ENCODE data around the gene HAAO.
A peak's percentile ranks its signal among the peaks of the same experiment; 100 is the strongest.

Gene HAAO

DNA sequence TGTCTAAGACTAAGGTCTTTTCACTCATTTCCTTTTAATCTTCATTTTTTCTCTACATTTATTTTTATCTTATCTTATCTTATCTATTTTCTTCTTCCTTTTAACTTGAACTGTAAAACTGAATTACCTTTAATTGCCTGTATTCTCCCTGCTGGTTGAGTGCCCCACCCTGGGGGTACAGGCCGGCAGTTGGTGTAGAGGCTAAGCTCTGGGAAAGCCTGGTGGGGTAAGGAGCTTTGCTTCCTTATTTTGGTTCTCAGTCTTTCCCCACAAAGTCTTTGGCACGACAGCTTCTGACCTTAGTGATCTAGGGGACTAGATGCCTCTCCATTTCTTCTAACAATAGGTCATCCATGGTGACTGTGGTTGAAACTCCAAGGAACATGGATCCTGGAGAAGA lies 26.8 kb upstream of the HAAO start:
- TF ChIP-seq CTCF (IDR thresholded peaks at IDR 0.05; ENCODE audit: insufficient read depth, low read length) (no peak), POLR2AphosphoS5 (IDR thresholded peaks at IDR 0.05; ENCODE audit: low read depth) (no peak), SPI1 (IDR thresholded peaks at IDR 0.05; ENCODE audit: borderline replicate concordance, low read depth) (no peak), GABPA (IDR thresholded peaks at IDR 0.05; ENCODE audit: low read depth) (no peak)
- TF ChIP-seq, protein P1, sequence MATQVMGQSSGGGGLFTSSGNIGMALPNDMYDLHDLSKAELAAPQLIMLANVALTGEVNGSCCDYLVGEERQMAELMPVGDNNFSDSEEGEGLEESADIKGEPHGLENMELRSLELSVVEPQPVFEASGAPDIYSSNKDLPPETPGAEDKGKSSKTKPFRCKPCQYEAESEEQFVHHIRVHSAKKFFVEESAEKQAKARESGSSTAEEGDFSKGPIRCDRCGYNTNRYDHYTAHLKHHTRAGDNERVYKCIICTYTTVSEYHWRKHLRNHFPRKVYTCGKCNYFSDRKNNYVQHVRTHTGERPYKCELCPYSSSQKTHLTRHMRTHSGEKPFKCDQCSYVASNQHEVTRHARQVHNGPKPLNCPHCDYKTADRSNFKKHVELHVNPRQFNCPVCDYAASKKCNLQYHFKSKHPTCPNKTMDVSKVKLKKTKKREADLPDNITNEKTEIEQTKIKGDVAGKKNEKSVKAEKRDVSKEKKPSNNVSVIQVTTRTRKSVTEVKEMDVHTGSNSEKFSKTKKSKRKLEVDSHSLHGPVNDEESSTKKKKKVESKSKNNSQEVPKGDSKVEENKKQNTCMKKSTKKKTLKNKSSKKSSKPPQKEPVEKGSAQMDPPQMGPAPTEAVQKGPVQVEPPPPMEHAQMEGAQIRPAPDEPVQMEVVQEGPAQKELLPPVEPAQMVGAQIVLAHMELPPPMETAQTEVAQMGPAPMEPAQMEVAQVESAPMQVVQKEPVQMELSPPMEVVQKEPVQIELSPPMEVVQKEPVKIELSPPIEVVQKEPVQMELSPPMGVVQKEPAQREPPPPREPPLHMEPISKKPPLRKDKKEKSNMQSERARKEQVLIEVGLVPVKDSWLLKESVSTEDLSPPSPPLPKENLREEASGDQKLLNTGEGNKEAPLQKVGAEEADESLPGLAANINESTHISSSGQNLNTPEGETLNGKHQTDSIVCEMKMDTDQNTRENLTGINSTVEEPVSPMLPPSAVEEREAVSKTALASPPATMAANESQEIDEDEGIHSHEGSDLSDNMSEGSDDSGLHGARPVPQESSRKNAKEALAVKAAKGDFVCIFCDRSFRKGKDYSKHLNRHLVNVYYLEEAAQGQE (IDR thresholded peaks at IDR 0.05; ENCODE audit: insufficient replicate concordance, low read depth): no peak
- H3K27me3 ChIP-seq (ENCODE audit: insufficient read depth, poor library complexity, severe bottlenecking): no peaks in the 10 kb centered on the region
- peak in 1 of 2 experiments; percentile 74 for DNase-seq (ENCODE audit: low read depth in 1 of 2, low spot score in 1 of 2)

DNA sequence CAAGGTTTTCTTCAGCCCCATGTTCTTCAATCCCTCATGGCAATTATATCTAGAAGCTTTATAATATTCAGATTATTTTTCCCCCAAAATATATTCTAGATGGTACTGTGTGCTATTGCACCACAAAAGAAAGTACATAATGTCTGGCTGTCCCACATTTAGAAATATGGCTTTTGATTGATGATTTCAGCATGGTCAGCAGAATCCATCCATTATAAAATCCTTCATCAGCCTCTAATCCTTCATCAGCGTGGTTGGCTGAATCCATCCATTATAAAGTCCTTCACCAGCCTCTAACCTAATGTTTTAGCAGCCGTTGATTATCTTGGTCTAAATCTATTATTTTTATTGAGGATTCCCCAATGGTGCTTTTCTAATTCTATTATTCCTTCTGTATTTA lies 23.3 kb upstream of the HAAO start:
- no peaks in the 10 kb centered on the region for H3K27me3 ChIP-seq (ENCODE audit: insufficient read depth, poor library complexity, severe bottlenecking)
- H3K27ac ChIP-seq (replicated peaks): no peak overlapping the region
- no peak for DNase-seq (ENCODE audit: low read depth in 1 of 2, low spot score in 1 of 2)
- TF ChIP-seq SPI1 (IDR thresholded peaks at IDR 0.05; ENCODE audit: borderline replicate concordance, low read depth) (no peak), POLR2AphosphoS5 (IDR thresholded peaks at IDR 0.05; ENCODE audit: low read depth) (no peak), CTCF (IDR thresholded peaks at IDR 0.05; ENCODE audit: insufficient read depth, low read length) (no peak), GABPA (IDR thresholded peaks at IDR 0.05; ENCODE audit: low read depth) (no peak)
- TF ChIP-seq, protein P1 (IDR thresholded peaks at IDR 0.05; ENCODE audit: insufficient replicate concordance, low read depth): no peak
- no peak overlapping the region for H3K4me3 ChIP-seq (replicated peaks; ENCODE audit: insufficient read depth, low read length)

More for the DNA sequence above, 26.8 kb upstream of the HAAO start:
- H3K4me3 ChIP-seq (replicated peaks; ENCODE audit: insufficient read depth, low read length): no peak overlapping the region
- peak overlapping the region; percentile 8 for H3K27ac ChIP-seq (replicated peaks)

DNA sequence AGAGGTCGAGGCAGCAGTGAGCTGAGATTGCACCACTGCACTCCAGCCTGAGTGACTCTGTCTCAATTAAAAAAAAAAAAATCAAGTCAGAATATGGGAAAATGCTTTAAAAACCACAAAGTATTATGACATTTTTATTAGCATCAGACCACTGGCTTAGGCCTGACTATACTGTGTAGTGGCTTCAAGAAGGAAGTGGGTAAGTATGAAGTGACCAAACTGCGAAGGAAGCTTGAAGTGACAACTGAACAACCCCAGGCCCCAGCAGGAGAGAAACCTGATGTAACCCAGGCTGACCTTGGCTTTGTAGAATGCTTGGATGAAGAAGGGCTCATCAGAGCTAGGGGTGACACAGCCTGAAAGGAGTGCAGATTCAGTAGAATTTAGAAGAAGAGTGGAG lies 21.4 kb upstream of the HAAO start:
- peak in 1 of 2 experiments; percentile 35 for DNase-seq (ENCODE audit: low read depth in 1 of 2, low spot score in 1 of 2)
- TF ChIP-seq SPI1 (IDR thresholded peaks at IDR 0.05; ENCODE audit: borderline replicate concordance, low read depth) (peak; percentile 3; the same call in 1 of the 2 replicates), GABPA (IDR thresholded peaks at IDR 0.05; ENCODE audit: low read depth) (no peak)
- Histone ChIP-seq H3K27ac (replicated peaks) (no peak overlapping the region), H3K27me3 (ENCODE audit: insufficient read depth, poor library complexity, severe bottlenecking) (no peaks in the 10 kb centered on the region), H3K4me3 (replicated peaks; ENCODE audit: insufficient read depth, low read length) (no peak overlapping the region)

DNA sequence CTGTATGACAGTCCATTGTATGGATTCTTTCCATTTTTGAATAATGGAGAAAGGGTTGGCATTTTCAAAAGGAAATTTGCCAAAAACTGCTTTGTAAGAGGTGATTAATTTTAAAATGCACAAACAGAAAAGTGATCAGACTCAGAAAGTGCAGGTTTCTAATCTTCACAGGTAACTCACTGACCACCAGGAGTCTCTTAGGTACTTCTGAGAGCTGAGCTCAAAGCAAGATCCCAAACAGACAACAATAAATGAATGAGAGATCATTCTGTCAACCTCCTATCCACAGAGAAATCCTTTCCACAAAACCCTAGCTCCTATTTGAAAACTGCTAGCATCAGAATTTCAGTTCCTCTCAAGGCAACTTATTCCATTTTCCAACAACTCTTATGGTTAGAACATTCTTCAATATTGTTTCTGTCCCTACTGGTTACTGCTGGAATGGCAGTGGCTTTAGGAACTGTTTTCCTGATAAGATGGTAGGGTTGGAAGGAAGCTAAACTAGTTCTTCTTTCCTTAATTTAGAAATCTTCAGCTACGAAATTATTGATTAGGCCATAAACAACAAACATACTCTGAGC lies 20.6 kb upstream of the HAAO start:
- TF ChIP-seq SPI1 (IDR thresholded peaks at IDR 0.05; ENCODE audit: borderline replicate concordance, low read depth) (no peak), POLR2AphosphoS5 (IDR thresholded peaks at IDR 0.05; ENCODE audit: low read depth) (no peak), GABPA (IDR thresholded peaks at IDR 0.05; ENCODE audit: low read depth) (no peak), CTCF (IDR thresholded peaks at IDR 0.05; ENCODE audit: insufficient read depth, low read length) (peak; percentile 6)
- TF ChIP-seq, protein P1 (IDR thresholded peaks at IDR 0.05; ENCODE audit: insufficient replicate concordance, low read depth): no peak
- Histone ChIP-seq H3K27me3 (ENCODE audit: insufficient read depth, poor library complexity, severe bottlenecking) (no peaks in the 10 kb centered on the region), H3K4me3 (replicated peaks; ENCODE audit: insufficient read depth, low read length) (no peak overlapping the region), H3K27ac (replicated peaks) (no peak overlapping the region)
- DNase-seq (ENCODE audit: low read depth in 1 of 2, low spot score in 1 of 2): no peak

Data from HL-60 (cell line).